Measurements from ENCODE around the gene ZNF524.
A peak's percentile ranks its signal among the peaks of the same experiment; 100 is the strongest.

ZNF524 gene

DNA sequence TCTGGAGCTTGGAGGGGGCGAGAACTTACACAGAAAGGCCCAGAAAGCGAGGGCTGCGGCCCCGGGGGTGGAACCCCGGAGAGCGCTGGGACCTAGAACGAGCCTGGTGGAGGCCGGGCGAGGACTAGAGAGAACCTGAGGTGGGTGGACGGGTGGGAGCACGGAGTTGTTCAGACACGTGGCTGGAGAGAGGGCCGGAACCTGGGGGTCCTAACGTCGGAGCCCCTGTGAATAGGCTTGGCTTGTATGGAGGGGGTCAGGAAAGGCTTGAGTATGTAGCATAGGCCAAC lies 43.7 kb downstream of the ZNF524 start:
- no peak for DNase-seq

GRCh38 chr19:55644191-55644833 lies 44.2 kb downstream of the ZNF524 start:
- no peak for DNase-seq

DNA sequence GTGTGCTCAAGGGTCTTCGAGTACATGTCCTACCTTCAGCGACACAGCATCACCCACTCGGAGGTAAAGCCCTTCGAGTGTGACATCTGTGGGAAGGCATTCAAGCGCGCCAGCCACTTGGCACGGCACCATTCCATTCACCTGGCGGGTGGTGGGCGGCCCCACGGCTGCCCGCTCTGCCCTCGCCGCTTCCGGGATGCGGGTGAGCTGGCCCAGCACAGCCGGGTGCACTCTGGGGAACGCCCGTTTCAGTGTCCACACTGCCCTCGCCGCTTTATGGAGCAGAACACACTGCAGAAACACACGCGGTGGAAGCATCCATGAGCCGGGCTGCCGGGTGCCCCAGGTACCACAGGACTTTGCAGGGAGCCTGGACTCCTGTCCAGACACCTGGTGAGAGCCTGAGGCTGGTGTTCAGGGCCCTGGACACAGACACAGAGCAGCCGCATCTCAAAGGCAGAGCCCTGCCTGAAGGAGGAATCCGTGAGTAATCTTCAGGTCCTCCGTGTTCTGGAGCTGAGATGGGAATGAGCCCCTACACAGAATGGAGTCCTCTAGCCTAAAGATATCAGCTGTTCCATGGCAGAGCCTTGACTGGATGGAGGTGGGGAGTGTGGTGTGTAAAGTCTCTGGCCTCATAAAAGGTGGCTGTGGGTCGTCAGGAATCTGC lies 44.9 kb downstream of the ZNF524 start:
- DNase-seq, result no peak

DNA sequence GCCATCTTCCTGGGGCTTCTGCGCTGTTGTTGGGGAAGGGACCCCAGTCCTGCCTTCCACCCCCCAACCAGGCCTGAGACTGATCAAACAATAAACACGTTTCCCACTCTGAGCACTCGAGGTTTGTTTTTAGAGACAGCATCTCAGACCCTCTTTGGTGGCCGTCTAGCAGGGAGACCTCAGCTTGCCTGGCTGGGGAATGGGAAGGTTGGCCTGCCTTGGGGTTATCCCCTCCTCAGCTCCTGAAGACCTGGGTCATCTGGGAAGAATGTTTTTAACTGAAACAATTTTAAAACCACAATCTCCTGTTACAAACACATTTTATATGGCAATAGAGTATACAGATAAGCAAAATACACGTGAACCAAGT lies 45.4 kb downstream of the ZNF524 start:
- no peak for DNase-seq

DNA sequence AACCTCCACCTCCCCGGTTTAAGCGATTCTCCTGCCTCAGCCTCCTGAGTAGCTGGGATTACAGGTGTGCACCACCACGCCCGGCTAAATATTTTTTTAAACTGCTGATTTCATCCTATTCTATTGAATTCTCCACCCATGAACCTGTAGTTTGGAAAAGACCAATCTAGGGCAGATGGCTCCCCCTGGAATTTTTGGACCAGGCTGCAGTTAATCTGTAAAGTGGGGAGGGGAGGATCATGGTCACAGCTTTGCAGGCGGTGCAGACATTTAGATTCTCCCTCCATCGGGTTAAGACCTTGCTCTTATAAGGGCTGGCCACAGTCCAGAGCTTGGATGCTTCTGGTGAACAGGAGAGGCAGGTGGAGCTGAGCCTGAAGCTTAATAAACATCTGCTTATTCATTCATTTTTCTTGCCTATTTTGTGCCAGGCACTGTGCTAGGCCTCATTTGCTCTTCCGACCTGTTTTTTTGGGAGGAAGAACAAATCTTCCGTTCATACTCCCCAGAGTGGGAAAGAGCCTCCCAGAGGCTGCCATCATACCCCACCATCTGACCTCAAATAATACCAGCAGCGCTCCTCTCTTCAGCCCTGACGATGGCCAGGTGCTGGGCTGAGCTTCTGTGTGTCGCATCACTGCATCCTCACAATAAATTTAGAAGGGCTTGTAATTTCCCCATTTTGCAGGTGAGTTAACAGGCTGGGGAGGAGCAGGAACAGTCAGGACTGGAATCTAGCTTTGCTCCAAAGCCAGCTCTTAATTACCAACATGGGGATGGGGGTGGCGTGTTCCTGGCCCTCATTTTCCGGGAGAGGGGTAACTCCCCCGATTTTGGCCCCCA lies 47.0 kb downstream of the ZNF524 start:
- DNase-seq, result no peak

- peak; percentile 88 for DNase-seq
These were observed 47.9 kb downstream of the ZNF524 start, which contains the start of gene CCDC106 for GRCh38 chr19:55647732-55648584. Gene CCDC106 (plus strand): TSS chr19:55648212. CDS start chr19:55649047, 835 bp downstream.

DNA sequence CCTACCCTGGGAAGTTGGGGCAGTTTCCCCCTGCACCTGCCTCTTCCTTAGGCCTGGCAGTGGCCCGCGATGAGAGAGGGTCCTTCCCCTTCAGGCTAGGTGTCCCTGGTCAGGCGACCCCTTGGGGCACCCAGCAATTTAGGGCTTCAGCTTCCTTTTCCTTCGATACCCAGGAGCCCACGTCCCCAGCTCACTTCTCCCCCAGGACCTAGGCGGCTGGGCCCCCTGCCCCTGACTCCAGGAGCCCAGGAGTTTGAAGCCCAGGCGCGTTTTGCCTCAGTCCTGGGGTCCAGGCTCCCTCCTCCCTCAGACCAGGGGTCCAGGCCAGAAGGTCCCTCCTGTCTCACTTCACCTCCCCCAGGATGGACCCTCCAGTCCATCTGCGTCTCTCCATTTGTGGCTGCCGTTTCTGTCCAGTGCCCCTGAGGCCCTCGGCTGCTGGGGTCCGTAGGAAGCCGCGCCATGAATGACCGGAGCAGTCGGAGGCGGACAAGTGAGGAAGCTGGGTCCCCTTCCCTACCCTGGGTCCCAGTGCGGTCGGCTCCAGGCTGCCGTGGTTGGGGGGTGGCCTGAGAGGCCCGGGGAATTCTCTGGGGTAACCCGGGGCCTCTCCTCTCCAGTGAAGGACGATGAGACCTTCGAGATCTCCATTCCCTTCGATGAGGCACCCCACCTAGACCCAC lies 48.6 kb downstream of the ZNF524 start:
- no peak for DNase-seq

DNA sequence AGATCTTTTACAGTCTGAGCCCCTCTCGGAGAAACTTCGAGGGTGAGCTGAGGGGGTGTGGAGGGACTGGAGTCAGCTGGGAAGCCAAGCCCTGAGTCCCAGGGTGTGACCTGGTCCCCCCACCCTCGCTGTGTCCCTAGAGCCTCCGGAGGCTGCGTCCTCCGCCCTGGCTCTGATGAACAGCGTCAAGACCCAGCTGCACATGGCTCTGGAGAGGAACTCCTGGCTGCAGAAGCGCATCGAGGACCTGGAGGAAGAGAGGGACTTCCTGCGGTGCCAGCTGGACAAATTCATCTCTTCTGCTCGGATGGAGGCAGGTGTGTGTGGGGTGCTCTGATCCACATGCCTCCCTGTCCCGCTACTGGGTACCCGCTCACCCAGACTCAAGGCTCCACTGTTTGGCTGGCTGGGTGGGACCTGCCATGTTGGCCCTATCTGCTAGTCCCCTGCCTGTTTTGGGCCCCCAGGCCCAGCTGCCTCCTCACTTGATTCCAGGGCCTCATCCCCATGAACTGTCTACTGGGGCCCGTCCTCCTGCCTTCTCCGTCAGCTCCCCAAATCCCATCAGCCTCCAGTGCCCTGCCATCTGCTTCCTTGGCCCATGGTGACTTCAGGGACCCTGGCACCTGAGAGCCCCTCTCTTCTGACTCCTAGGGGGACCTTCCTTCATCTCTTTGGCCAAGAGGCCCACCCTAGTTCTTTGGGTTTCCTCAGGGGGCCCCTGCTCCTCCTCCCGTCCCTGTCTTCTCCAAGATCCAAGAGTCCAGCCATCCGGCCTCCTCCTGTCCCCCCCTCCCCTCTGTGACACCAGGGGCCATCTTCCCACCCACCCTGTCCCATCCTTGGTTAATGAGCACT lies 49.4 kb downstream of the ZNF524 start:
- no peak for DNase-seq

GRCh38 chr19:55650126-55650557 lies 50.1 kb downstream of the ZNF524 start:
- DNase-seq, result no peak

- no peak for DNase-seq
These were observed 50.6 kb downstream of the ZNF524 start for GRCh38 chr19:55650602-55651230.

DNA sequence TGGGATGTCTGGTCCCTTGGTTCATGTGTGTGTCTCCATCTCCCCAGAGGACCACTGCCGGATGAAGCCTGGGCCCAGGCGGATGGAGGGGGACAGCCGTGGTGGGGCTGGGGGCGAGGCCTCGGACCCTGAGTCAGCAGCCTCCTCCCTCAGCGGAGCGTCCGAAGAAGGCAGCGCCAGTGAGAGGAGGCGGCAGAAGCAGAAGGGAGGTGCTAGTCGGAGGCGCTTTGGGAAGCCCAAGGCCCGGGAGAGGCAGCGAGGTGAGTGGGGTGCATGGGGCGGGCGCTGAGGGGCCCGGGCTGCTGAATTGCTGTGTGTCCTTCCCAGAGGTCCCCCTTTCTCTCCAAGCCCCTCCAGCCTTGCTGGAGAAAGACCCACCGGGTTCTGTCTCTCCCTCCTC lies 51.1 kb downstream of the ZNF524 start:
- DNase-seq, result no peak

DNA sequence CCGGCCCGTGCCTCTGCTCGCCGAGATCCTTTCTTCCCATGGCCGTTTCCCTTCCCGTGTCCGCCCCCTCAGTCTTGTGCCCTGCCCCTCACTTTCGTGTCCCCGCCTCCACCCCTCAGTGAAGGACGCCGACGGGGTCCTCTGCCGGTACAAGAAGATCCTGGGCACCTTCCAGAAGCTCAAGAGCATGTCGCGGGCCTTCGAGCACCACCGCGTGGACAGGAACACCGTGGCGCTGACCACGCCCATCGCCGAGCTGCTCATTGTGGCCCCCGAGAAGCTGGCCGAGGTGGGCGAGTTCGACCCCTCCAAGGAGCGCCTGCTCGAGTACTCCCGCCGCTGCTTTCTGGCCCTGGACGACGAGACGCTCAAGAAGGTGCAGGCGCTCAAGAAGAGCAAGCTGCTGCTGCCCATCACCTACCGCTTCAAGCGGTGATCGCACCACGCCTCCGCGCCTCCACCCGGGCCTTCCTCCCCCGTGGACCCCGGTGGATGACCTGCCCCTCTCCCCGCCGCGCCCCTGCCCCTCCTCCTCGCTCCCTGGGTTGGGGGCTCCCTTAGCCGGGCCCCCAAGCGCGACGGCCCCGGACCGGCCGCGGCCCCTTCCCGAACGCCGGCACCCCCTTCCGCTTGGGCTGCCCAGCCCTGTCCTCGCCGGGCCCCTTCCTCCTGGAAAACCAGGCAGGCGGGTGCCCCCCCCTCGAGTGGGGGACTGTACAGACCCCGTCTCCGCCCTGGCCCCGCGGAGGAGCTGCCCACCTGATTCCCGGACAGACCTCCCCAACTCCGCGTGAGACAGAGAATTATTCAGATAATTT lies 52.4 kb downstream of the ZNF524 start:
- no peak for DNase-seq

Measured in right hindlimb (tissue), 1 donor.